ENCODE data around the gene NPM3. TPM values are rescaled to one million over a fixed set of nuclear protein-coding genes. Genes with fewer than 3 reads are reported as not detected.
"Not testable (repeated sequence)": the region's sequence is repeated elsewhere in the genome, so short reads cannot be mapped to it uniquely, and the experiment has no call there.

Gene NPM3
- total and polyA plus RNA-seq, 5 donors, result 5.0 to 10.7 (median 5.8) TPM

DNA sequence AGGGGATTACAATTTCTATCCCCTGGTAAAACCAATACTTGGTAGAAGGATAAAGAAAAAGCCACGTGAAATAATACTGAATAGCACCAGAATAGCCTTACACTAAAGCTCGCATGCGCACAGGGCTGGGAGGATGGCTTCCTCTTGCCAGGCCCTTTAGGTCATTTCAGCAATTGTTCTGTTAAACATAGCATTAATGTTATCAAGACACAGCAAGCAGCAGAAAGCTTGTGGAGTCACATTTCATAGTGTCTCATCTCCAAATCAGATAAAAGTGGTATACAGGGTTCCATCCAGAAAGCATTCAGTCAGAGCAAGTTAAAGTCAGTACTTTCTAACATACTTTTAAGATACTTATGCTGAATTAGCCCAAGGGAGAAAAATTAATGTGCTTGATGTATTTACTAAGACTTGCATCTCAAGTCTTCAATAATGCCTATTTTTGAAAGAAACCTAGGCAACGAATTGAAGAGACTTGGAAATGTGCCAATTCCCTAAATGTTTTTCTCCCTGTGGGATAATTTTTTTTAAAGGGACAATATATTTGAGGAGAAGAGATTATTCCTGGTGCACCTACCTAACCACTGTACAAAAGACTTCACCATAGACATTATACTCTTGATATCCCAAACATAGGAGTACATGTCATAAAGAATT, 14.3 kb upstream of the NPM3 start:
- Histone ChIP-seq H3K9me3 (ENCODE audit: control insufficient read depth, low read length) (no peaks in the 10 kb centered on the region), H3K4me1 (ENCODE audit: control insufficient read depth, insufficient read depth, low read length) (no peaks in the 10 kb centered on the region), H3K27ac (ENCODE audit: low read length) (no peak overlapping the region), H3K27me3 (ENCODE audit: control insufficient read depth, insufficient read depth) (no peaks in the 10 kb centered on the region), H3K4me3 (ENCODE audit: low read length) (no peak overlapping the region)
- no peak for ATAC-seq
- intact Hi-C loops (cut with DNase I), result no loop called here
- no peak for DNase-seq
- 51% methylated on average over 4 of the region's 4 CpGs for WGBS

- H3K27ac ChIP-seq (ENCODE audit: low read length), result no peak overlapping the region
- intact Hi-C loops (cut with DNase I), result no loop called here
- WGBS, result 96% methylated on average over 12 of the region's 12 CpGs
- no peak for ATAC-seq
- H3K4me3 ChIP-seq (ENCODE audit: low read length), result no peak overlapping the region
- no peaks in the 10 kb centered on the region for H3K4me1 ChIP-seq (ENCODE audit: control insufficient read depth, insufficient read depth, low read length)
- no peaks in the 10 kb centered on the region for H3K9me3 ChIP-seq (ENCODE audit: control insufficient read depth, low read length)
- DNase-seq, result no peak
- H3K27me3 ChIP-seq (ENCODE audit: control insufficient read depth, insufficient read depth), result no peaks in the 10 kb centered on the region
Observed at GRCh38 chr10:101793526-101793925, 10.3 kb upstream of the NPM3 start.

DNA sequence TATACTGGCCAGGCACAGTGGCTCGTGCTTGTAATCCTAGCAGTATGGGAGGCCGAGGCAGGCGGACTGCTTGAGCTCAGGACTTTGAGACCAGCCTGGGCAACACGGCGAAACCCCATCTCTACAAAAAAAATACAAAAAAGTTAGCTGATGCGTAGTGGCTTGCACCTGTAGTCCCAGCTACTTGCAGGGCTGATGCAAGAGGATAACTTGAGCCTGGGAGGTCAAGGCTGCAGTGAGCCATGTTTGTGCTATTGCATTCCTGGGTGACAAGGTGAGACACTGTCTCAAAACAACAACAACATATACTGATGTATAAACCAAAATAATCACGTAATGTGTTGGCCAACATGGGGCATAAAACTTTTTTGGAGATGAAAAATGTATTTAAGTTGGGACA, 6.4 kb upstream of the NPM3 start:
- Histone ChIP-seq H3K4me1 (ENCODE audit: control insufficient read depth, insufficient read depth, low read length) (no peaks in the 10 kb centered on the region), H3K27ac (ENCODE audit: low read length) (no peak overlapping the region), H3K27me3 (ENCODE audit: control insufficient read depth, insufficient read depth) (no peaks in the 10 kb centered on the region), H3K9me3 (ENCODE audit: control insufficient read depth, low read length) (no peaks in the 10 kb centered on the region), H3K4me3 (ENCODE audit: low read length) (no peak overlapping the region)
- ATAC-seq, result no peak
- WGBS, result 93% methylated on average over 7 of the region's 7 CpGs
- DNase-seq, result no peak
- intact Hi-C loops (cut with DNase I), result no loop called here

- H3K27ac ChIP-seq (ENCODE audit: low read length); H3K4me3 ChIP-seq (ENCODE audit: low read length); ATAC-seq; H3K27me3 ChIP-seq (ENCODE audit: control insufficient read depth, insufficient read depth); H3K4me1 ChIP-seq (ENCODE audit: control insufficient read depth, insufficient read depth, low read length); H3K9me3 ChIP-seq (ENCODE audit: control insufficient read depth, low read length); intact Hi-C loops (cut with DNase I): not testable (repeated sequence)
- 92% methylated on average over 9 of the region's 9 CpGs for WGBS
- peak in 1 of 3 donors; percentile 22 for DNase-seq
Observed at GRCh38 chr10:101789231-101789630, 6.0 kb upstream of the NPM3 start.

DNA sequence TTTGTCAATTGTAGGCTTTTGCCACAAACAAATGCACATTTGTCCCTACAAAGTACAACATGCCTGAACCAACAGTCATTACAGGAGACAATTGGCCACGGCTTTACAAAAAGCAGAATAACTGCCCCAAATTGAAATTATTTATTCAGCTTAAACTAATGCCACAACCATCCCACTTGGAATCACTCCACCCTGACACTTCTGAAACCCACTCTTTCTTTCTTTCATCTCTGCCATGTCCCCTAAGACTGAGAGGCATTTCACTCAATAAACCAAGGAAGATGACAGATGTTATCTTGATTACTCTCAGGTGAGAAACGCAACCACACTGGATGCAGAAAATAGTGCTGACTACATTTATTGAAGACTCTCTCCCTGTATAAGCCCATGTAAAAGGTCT, 2.6 kb upstream of the NPM3 start:
- ATAC-seq (no peak), DNase-seq (no peak)
- no peak overlapping the region for H3K27ac ChIP-seq (ENCODE audit: low read length)
- no peak overlapping the region for H3K4me3 ChIP-seq (ENCODE audit: low read length)
- H3K9me3 ChIP-seq (ENCODE audit: control insufficient read depth, low read length), result no peaks in the 10 kb centered on the region
- no peaks in the 10 kb centered on the region for H3K4me1 ChIP-seq (ENCODE audit: control insufficient read depth, insufficient read depth, low read length)
- WGBS, result 79% methylated on average over 2 of the region's 2 CpGs
- intact Hi-C loops (cut with DNase I), result no loop called here
- no peaks in the 10 kb centered on the region for H3K27me3 ChIP-seq (ENCODE audit: control insufficient read depth, insufficient read depth)

DNA sequence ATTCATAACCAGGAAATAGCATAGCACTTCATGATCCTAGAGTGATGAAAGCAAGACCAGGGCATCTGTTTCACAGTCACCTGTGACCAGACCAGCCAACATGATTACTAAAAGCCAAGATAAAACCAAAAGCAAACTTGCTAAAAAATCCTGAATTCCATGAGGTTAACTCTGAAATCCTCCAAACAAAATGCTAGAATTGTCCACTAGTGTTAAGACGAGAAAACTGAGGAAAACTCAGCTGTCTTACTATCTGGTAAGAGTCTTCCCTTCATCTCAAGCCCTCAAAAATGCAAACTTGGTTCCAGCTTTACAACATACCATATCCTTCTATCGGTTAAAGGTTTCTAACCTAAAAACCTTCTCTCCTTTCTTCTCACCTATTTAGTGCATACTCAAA, 1.3 kb upstream of the NPM3 start:
- Histone ChIP-seq H3K4me3 (ENCODE audit: low read length) (no peak overlapping the region), H3K9me3 (ENCODE audit: control insufficient read depth, low read length) (no peaks in the 10 kb centered on the region), H3K27ac (ENCODE audit: low read length) (no peak overlapping the region), H3K27me3 (ENCODE audit: control insufficient read depth, insufficient read depth) (no peaks in the 10 kb centered on the region), H3K4me1 (ENCODE audit: control insufficient read depth, insufficient read depth, low read length) (peaks cover 3% of the 10 kb centered on the region)
- ATAC-seq (no peak), DNase-seq (no peak)
- 82% methylated on average over 2 of the region's 2 CpGs for WGBS
- intact Hi-C loops (cut with DNase I), result loop anchor here in 3 of 4 donors (5.0 kb wide), 2 partner anchors 177 to 182 kb away; no protein-coding TSS in a partner anchor

- no peaks in the 10 kb centered on the region for H3K9me3 ChIP-seq (ENCODE audit: control insufficient read depth, low read length)
- ATAC-seq (no peak), DNase-seq (peak in 1 of 3 donors; percentile 1)
- H3K27ac ChIP-seq (ENCODE audit: low read length), result no peak overlapping the region
- intact Hi-C loops (cut with DNase I), result loop anchor here in 3 of 4 donors (5.0 kb wide), 2 partner anchors 176 to 181 kb away; no protein-coding TSS in a partner anchor
- peak overlapping the region; percentile 37 for H3K4me3 ChIP-seq (ENCODE audit: low read length)
- peaks cover 3% of the 10 kb centered on the region for H3K4me1 ChIP-seq (ENCODE audit: control insufficient read depth, insufficient read depth, low read length)
- WGBS, result 55% methylated on average over 10 of the region's 10 CpGs
- H3K27me3 ChIP-seq (ENCODE audit: control insufficient read depth, insufficient read depth), result no peaks in the 10 kb centered on the region
Observed at GRCh38 chr10:101783736-101784118, 481 bp upstream of the NPM3 start.

- Histone ChIP-seq H3K27me3 (ENCODE audit: control insufficient read depth, insufficient read depth) (no peaks in the 10 kb centered on the region), H3K27ac (ENCODE audit: low read length) (no peak overlapping the region), H3K4me1 (ENCODE audit: control insufficient read depth, insufficient read depth, low read length) (peaks cover 3% of the 10 kb centered on the region), H3K9me3 (ENCODE audit: control insufficient read depth, low read length) (no peaks in the 10 kb centered on the region), H3K4me3 (ENCODE audit: low read length) (no peak overlapping the region)
- DNase-seq (peak in 2 of 3 donors; percentile 50 to 54), ATAC-seq (peak in 1 of 2 donors; percentile 1)
- 56% methylated on average over 17 of the region's 17 CpGs for WGBS
- intact Hi-C loops (cut with DNase I), result loop anchor here (2.0 to 5.0 kb wide), 3 partner anchors 175 to 180 kb away; no protein-coding TSS in a partner anchor
Observed at GRCh38 chr10:101781984-101782810, 1.0 kb downstream of the NPM3 start.

DNA sequence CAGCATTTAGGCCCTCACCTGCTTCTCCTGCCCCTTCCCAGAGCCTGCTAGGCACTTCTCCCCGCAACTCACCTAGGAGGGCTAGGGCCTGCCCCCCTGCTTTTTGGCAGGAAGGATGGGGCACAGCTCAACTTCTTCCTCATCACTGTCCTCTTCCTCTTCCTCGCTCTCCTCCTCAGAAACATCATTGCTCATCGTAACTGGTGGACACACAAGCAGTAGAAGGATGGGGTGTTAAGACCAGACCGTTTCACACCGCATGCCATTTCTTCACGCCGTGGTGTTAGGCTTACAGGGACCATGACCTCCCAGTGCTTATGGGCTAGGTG, 1.6 kb downstream of the NPM3 start:
- WGBS, result 75% methylated on average over 7 of the region's 7 CpGs
- no peak overlapping the region for H3K4me3 ChIP-seq (ENCODE audit: low read length)
- intact Hi-C loops (cut with DNase I), result loop anchor here (2.0 to 5.0 kb wide), 3 partner anchors 174 to 179 kb away; no protein-coding TSS in a partner anchor
- H3K27ac ChIP-seq (ENCODE audit: low read length), result no peak overlapping the region
- ATAC-seq, result no peak
- DNase-seq, result peak in 1 of 3 donors; percentile 21
- H3K4me1 ChIP-seq (ENCODE audit: control insufficient read depth, insufficient read depth, low read length), result peaks cover 3% of the 10 kb centered on the region
- H3K9me3 ChIP-seq (ENCODE audit: control insufficient read depth, low read length), result no peaks in the 10 kb centered on the region
- H3K27me3 ChIP-seq (ENCODE audit: control insufficient read depth, insufficient read depth), result no peaks in the 10 kb centered on the region

- intact Hi-C loops (cut with DNase I), result loop anchor here (2.0 to 5.0 kb wide), 3 partner anchors 174 to 179 kb away; no protein-coding TSS in a partner anchor
- DNase-seq, result peak; percentile 66 to 81 (median 80)
- peak; percentile 39 to 49 for ATAC-seq
- Histone ChIP-seq H3K9me3 (ENCODE audit: control insufficient read depth, low read length) (no peaks in the 10 kb centered on the region), H3K4me1 (ENCODE audit: control insufficient read depth, insufficient read depth, low read length) (peaks cover 5% of the 10 kb centered on the region), H3K27ac (ENCODE audit: low read length) (no peak overlapping the region), H3K27me3 (ENCODE audit: control insufficient read depth, insufficient read depth) (no peaks in the 10 kb centered on the region), H3K4me3 (ENCODE audit: low read length) (no peak overlapping the region)
- WGBS, result 64% methylated on average over 14 of the region's 14 CpGs
Observed at GRCh38 chr10:101780818-101781654, 2.2 kb downstream of the NPM3 start.
